Bone marrow (tissue), 2 donors: Measurements from ENCODE around the gene ORC3.
"Not testable (repeated sequence)": the region's sequence is repeated elsewhere in the genome, so short reads cannot be mapped to it uniquely, and the experiment has no call there.

Experiments
- DNase-seq, 2 donors: peaks; one replicate each; lab custom pipeline; 2025; lab: John Stamatoyannopoulos, UW

The ORC3 gene

GRCh38 chr6:87697581-87698546 is 107.9 kb downstream of the ORC3 start:
- DNase-seq, result peak in 1 of 2 donors; percentile 30

GRCh38 chr6:87698547-87699006 is 108.6 kb downstream of the ORC3 start:
- peak in 1 of 2 donors; percentile 72 for DNase-seq

GRCh38 chr6:87699576-87699975 is 109.6 kb downstream of the ORC3 start:
- no peak for DNase-seq

GRCh38 chr6:87700397-87701343 is 110.7 kb downstream of the ORC3 start:
- peak; percentile 58 to 80 for DNase-seq

- peak in 1 of 2 donors; percentile 60 for DNase-seq
These were observed 111.4 kb downstream of the ORC3 start for GRCh38 chr6:87701344-87701675.

GRCh38 chr6:87701676-87702588 is 112.0 kb downstream of the ORC3 start, which contains the start of gene AKIRIN2:
Gene AKIRIN2 (minus strand): TSS chr6:87702233. CDS start chr6:87701684, 549 bp downstream.
- DNase-seq, result peak; percentile 90 to 98

- peak in 1 of 2 donors; percentile 74 for DNase-seq
These were observed 112.6 kb downstream of the ORC3 start for GRCh38 chr6:87702589-87702945.

GRCh38 chr6:87703039-87703438 is 113.1 kb downstream of the ORC3 start:
- DNase-seq, result not testable (repeated sequence)

GRCh38 chr6:87705070-87705691 is 115.2 kb downstream of the ORC3 start:
- DNase-seq, result no peak

GRCh38 chr6:87706187-87706966 is 116.4 kb downstream of the ORC3 start:
- DNase-seq, result peak in 1 of 2 donors; percentile 18

GRCh38 chr6:87708581-87709427 is 118.9 kb downstream of the ORC3 start:
- DNase-seq, result not testable (repeated sequence)

GRCh38 chr6:87710090-87710489 is 120.2 kb downstream of the ORC3 start:
- DNase-seq, result no peak

GRCh38 chr6:87712713-87713112 is 122.8 kb downstream of the ORC3 start:
- not testable (repeated sequence) for DNase-seq

GRCh38 chr6:87714093-87714842 is 124.3 kb downstream of the ORC3 start:
- no peak for DNase-seq
